NCI-H1436 (cell line): ENCODE results near the gene MPV17.
"Not testable (repeated sequence)": the region's sequence is repeated elsewhere in the genome, so short reads cannot be mapped to it uniquely, and the experiment has no call there.

Source experiments
- DNase-seq: peaks from one replicate; lab custom pipeline; 2025; lab: John Stamatoyannopoulos, UW

Gene MPV17

GRCh38 chr2:27322766-27323595 is at the start of gene MPV17:
MPV17 (minus strand) TSS chr2:27323097; CDS start chr2:27322517, 580 bp downstream.
- DNase-seq = peak; percentile 78

- DNase-seq = peak; percentile 3
Measured at GRCh38 chr2:27370816-27371620, 48.1 kb upstream of the MPV17 start.

GRCh38 chr2:27370026-27370815 is 47.3 kb upstream of the MPV17 start, which contains the start of the genes EIF2B4 and SNX17:
EIF2B4 (minus strand) TSS chr2:27370338; CDS start chr2:27370314, 24 bp downstream.
SNX17 (plus strand) TSS chr2:27370616; CDS start chr2:27370744, 128 bp downstream.
- DNase-seq = peak; percentile 97

- DNase-seq = no peak
Measured at GRCh38 chr2:27369471-27370025, 46.7 kb upstream of the MPV17 start.

GRCh38 chr2:27363933-27364332 is 41.0 kb upstream of the MPV17 start:
- DNase-seq = no peak

- DNase-seq = no peak
Measured at GRCh38 chr2:27362678-27363420, 40.0 kb upstream of the MPV17 start.

- DNase-seq = peak; percentile 92
Measured at GRCh38 chr2:27356382-27357181, 33.7 kb upstream of the MPV17 start, which contains the start of gene GTF3C2. GTF3C2 (minus strand) TSS chr2:27356764; CDS start chr2:27343554, 13,210 bp downstream.

- no peak for DNase-seq
Measured at GRCh38 chr2:27356056-27356381, 33.1 kb upstream of the MPV17 start.

- DNase-seq = no peak
Measured at GRCh38 chr2:27354597-27354927, 31.7 kb upstream of the MPV17 start.

GRCh38 chr2:27353762-27354596 is 31.1 kb upstream of the MPV17 start:
- DNase-seq = no peak

GRCh38 chr2:27353386-27353761 is 30.5 kb upstream of the MPV17 start:
- not testable (repeated sequence) for DNase-seq

GRCh38 chr2:27351802-27352598 is 29.1 kb upstream of the MPV17 start:
- DNase-seq = no peak

GRCh38 chr2:27350106-27350693 is 27.3 kb upstream of the MPV17 start:
- no peak for DNase-seq

- DNase-seq = no peak
Measured at GRCh38 chr2:27347641-27348040, 24.7 kb upstream of the MPV17 start.

- DNase-seq = no peak
Measured at GRCh38 chr2:27336173-27336572, 13.3 kb upstream of the MPV17 start.

GRCh38 chr2:27335311-27335710 is 12.4 kb upstream of the MPV17 start:
- no peak for DNase-seq

GRCh38 chr2:27324720-27325119 is 1.8 kb upstream of the MPV17 start:
- no peak for DNase-seq

- DNase-seq = no peak
Measured at GRCh38 chr2:27323596-27324285, 844 bp upstream of the MPV17 start.
